ENCODE measurements around the gene TST.

TST gene

GRCh38 chr22:37014415-37014806, 4.8 kb downstream of the TST start:
- Histone ChIP-seq H3K27me3 (ENCODE audit: insufficient read depth, low read length, poor library complexity, severe bottlenecking) (no peaks in the 10 kb centered on the region), H3K4me2 (ENCODE audit: low read depth, low read length, poor library complexity, severe bottlenecking) (no peak overlapping the region), H3K9ac (ENCODE audit: low read depth, low read length, poor library complexity, severe bottlenecking) (no peak overlapping the region), H3K9me2 (replicated peaks; ENCODE audit: low read depth, low read length) (no peaks in the 10 kb centered on the region), H4K20me1 (ENCODE audit: insufficient read depth, low read length, poor library complexity, severe bottlenecking) (peaks cover 25% of the 10 kb centered on the region), H3K4me3 (ENCODE audit: low read length, poor library complexity, severe bottlenecking) (no peak overlapping the region), H2AFZ (ENCODE audit: low read length) (no peak overlapping the region), H3K36me3 (ENCODE audit: insufficient read depth, low read length) (no peaks in the 10 kb centered on the region), H3K79me2 (ENCODE audit: insufficient read depth, low read length) (peaks cover 33% of the 10 kb centered on the region), H3K9me3 (ENCODE audit: insufficient read depth, low read depth, low read length) (no peaks in the 10 kb centered on the region), H3F3A (ENCODE audit: low read depth) (no peaks in the 10 kb centered on the region), H3K4me1 (ENCODE audit: insufficient read depth, low read length, poor library complexity, severe bottlenecking) (peaks cover 30% of the 10 kb centered on the region)
- TF ChIP-seq EZH2phosphoT487 (IDR thresholded peaks at IDR 0.05; ENCODE audit: borderline replicate concordance) (no peak), CTCF (conservative IDR thresholded peaks at IDR 0.05; ENCODE audit: low read length) (no peak)

- H3K36me3 ChIP-seq (ENCODE audit: insufficient read depth, low read length): no peaks in the 10 kb centered on the region
- peaks cover 15% of the 10 kb centered on the region for H4K20me1 ChIP-seq (ENCODE audit: insufficient read depth, low read length, poor library complexity, severe bottlenecking)
- H3K4me3 ChIP-seq (ENCODE audit: low read length, poor library complexity, severe bottlenecking): no peak overlapping the region
- H3K9ac ChIP-seq (ENCODE audit: low read depth, low read length, poor library complexity, severe bottlenecking): no peak overlapping the region
- peaks cover 20% of the 10 kb centered on the region for H3K79me2 ChIP-seq (ENCODE audit: insufficient read depth, low read length)
- H3K9me3 ChIP-seq (ENCODE audit: insufficient read depth, low read depth, low read length): no peaks in the 10 kb centered on the region
- no peaks in the 10 kb centered on the region for H3K27me3 ChIP-seq (ENCODE audit: insufficient read depth, low read length, poor library complexity, severe bottlenecking)
- no peak overlapping the region for H2AFZ ChIP-seq (ENCODE audit: low read length)
- TF ChIP-seq CTCF (conservative IDR thresholded peaks at IDR 0.05; ENCODE audit: low read length) (no peak), EZH2phosphoT487 (IDR thresholded peaks at IDR 0.05; ENCODE audit: borderline replicate concordance) (no peak)
- no peak overlapping the region for H3K4me2 ChIP-seq (ENCODE audit: low read depth, low read length, poor library complexity, severe bottlenecking)
- H3F3A ChIP-seq (ENCODE audit: low read depth): no peaks in the 10 kb centered on the region
- no peaks in the 10 kb centered on the region for H3K9me2 ChIP-seq (replicated peaks; ENCODE audit: low read depth, low read length)
- H3K4me1 ChIP-seq (ENCODE audit: insufficient read depth, low read length, poor library complexity, severe bottlenecking): peaks cover 34% of the 10 kb centered on the region
Observed at GRCh38 chr22:37012956-37013355, 6.3 kb downstream of the TST start.

GRCh38 chr22:37012262-37012904, 6.9 kb downstream of the TST start:
- no peaks in the 10 kb centered on the region for H3K36me3 ChIP-seq (ENCODE audit: insufficient read depth, low read length)
- peaks cover 10% of the 10 kb centered on the region for H4K20me1 ChIP-seq (ENCODE audit: insufficient read depth, low read length, poor library complexity, severe bottlenecking)
- peaks cover 34% of the 10 kb centered on the region for H3K4me1 ChIP-seq (ENCODE audit: insufficient read depth, low read length, poor library complexity, severe bottlenecking)
- no peaks in the 10 kb centered on the region for H3K9me3 ChIP-seq (ENCODE audit: insufficient read depth, low read depth, low read length)
- TF ChIP-seq CTCF (conservative IDR thresholded peaks at IDR 0.05; ENCODE audit: low read length) (no peak), EZH2phosphoT487 (IDR thresholded peaks at IDR 0.05; ENCODE audit: borderline replicate concordance) (no peak)
- H3K9ac ChIP-seq (ENCODE audit: low read depth, low read length, poor library complexity, severe bottlenecking): no peak overlapping the region
- no peak overlapping the region for H3K4me2 ChIP-seq (ENCODE audit: low read depth, low read length, poor library complexity, severe bottlenecking)
- no peaks in the 10 kb centered on the region for H3K9me2 ChIP-seq (replicated peaks; ENCODE audit: low read depth, low read length)
- H3F3A ChIP-seq (ENCODE audit: low read depth): no peaks in the 10 kb centered on the region
- peaks cover 15% of the 10 kb centered on the region; the same call in 1 of the 2 replicates for H3K79me2 ChIP-seq (ENCODE audit: insufficient read depth, low read length)
- H3K27me3 ChIP-seq (ENCODE audit: insufficient read depth, low read length, poor library complexity, severe bottlenecking): no peaks in the 10 kb centered on the region
- no peak overlapping the region for H2AFZ ChIP-seq (ENCODE audit: low read length)
- no peak overlapping the region for H3K4me3 ChIP-seq (ENCODE audit: low read length, poor library complexity, severe bottlenecking)
